HPDE6-E6E7 (cell line): ENCODE measurements around the gene CDK10.

Source experiments
- DNase-seq: peaks from one replicate; pipeline ENCODE4 v3.0.0; 2011; ENCODE audit warnings: missing footprints; ENCODE audit errors: extremely low spot score

CDK10 gene

DNA sequence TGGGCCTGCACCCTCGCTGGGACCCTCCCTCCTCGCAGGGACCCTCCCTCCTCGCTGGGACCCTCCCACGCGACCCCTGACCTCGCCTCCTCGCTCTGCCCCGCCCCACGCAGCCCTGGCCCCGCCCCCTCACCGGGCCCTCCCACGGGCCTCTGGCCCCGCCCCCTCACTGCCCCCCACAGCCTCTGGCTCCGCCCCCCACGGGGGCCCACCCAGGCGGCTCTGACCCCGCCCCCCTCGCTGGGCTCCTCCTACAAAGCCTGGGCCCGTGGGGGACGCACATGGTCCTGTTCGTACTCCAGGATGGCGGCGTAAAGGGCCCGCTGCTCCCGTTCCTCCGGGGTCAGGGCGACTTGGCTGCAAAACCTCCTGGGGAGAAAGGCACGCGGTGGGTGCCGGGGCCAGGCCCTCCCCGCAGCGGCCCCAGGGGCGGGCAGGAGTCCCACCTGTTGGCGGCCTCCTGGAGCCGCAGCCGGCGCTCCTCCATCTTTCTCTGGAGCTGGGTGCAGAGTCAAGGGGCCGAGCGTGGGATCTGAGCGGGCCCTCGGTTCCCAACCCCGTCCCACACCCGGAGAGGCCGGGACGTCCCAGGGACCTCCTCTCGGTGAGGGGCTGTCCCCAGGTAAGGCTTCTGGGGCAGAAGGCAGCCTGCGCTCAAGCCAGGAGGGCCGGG lies 25.2 kb downstream of the CDK10 start:
- peak; percentile 90 for DNase-seq

DNA sequence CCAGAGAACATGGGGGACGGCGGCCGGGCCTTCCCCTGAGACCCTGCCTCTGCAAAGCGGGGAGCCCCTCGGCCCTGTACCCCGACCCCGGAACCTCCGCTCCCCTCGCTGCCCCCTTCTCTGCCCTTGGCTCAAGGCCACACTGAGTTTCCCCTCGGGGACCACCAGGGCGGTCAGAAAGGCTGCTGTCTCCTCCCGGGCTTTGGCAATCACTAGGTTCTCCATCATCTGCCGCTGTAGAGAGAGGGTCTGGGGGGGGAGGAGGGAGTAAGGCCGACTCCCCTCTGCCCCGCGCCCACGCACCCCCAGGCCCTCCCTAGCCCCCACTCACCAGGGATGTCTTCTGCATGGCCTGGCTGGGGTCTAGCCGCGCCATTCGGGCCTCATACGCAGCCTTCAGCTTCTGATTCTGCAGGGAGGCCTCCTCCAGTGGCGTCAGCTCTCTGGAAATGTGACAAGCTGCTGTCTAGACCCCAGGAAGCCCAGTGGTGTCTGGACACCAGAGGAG lies 25.8 kb downstream of the CDK10 start:
- no peak for DNase-seq

DNA sequence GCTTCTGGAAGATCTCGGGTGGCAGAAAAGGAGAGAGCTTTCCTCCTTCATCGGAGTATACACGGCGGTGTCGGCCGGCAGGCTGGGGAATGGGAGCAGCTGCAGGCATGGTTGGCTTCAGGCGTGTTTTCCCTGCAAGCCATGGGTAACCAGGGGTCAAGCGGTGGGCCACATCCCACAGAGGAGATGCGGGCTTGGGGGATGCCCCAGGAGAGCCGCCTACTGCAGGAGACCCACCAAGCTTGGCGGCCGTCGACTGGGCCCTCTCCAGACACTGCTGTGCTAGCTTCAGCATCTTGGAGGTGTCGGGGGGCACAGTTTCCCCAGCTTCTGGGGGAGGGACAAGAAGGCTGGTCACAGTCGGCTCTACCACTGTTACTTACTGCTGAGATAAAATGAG lies 30.0 kb downstream of the CDK10 start:
- no peak for DNase-seq

DNA sequence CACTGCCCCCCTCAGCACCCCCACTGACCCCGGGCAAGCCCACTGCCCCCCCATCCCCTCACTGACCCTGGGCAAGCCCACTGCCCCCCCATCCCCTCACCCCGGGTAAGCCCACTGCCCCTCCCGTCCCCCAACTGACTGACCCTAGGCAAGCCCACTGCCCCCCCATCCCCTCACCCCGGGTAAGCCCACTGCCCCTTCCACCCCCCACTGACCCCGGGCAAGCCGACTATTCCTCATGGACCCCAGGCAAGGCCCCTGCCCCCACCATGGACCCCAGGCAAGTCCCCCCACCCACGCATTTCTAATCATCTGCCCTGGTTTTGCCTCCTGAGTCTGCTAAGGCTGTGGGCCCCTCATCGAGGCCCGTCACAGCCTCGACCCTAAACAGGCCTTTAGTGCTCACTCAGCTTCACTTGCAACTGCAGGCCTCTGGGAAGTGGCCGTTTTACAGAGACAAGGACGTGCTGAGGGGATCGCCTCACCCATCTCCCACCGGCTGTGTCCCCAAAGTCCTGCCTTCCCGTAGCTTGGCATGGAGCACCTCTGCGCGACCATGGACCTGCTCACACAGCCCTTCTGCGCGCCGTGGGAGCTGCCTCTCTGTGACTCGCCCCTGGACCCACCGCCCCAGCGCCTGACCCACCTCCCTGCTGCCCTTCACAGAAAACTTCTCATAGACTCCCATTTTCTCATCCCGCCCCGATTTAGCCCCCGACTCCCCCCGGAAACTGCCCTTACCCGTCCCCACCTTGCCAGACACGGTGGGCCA lies 30.6 kb downstream of the CDK10 start:
- DNase-seq: no peak

GRCh38 chr16:89717688-89718505 lies 31.4 kb downstream of the CDK10 start:
- no peak for DNase-seq

- no peak for DNase-seq
Measured at GRCh38 chr16:89720551-89720812, 34.0 kb downstream of the CDK10 start.

DNA sequence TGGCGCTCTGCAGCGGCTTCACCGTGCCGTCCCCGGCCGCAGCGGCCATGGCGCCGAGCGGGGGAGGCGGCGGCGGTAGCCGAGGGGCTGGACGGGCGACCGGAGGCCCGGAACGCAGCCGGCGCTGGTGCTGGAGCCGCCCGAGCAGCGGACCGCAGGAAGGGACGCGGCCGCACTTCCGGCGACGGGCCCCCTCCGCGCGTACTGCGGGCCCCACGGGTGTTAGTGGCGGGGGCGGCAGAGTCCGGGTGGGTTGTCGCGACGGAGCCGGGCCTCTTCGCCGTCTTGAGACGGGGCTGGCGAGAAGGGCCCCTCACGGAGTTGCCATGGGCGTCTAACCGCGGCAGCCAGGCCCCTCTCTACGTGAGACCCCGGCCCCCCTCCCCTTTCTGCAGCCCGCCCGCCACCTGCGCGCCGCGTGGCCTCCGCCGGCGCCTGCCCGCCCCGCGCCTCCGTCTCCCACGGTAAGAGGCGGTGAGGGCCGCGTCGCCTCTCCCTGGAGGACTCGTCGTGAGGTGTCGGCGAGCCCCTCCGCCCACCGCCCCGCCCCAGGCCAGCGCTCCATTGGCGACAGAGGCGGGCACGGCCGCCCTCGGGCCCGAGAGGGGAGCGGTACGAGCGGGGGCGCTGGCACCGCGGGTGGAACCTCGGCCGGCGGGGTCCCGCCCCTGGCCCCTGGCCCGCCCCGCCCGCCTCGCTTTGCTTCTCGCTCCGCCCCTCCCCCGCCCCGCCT lies 34.5 kb downstream of the CDK10 start, which contains the start of the genes VPS9D1 and ZNF276:
Gene VPS9D1, minus strand, starts transcription at position 86 of the 733 bp plus-strand sequence. Its CDS starts 37 bp downstream, at position 49.
Gene ZNF276, plus strand, starts transcription at position 725 of the 733 bp plus-strand sequence. CDS start 104 bp downstream, outside the sequence.
- DNase-seq: peak; percentile 71

GRCh38 chr16:89721546-89722391 lies 35.3 kb downstream of the CDK10 start:
- DNase-seq: no peak

DNA sequence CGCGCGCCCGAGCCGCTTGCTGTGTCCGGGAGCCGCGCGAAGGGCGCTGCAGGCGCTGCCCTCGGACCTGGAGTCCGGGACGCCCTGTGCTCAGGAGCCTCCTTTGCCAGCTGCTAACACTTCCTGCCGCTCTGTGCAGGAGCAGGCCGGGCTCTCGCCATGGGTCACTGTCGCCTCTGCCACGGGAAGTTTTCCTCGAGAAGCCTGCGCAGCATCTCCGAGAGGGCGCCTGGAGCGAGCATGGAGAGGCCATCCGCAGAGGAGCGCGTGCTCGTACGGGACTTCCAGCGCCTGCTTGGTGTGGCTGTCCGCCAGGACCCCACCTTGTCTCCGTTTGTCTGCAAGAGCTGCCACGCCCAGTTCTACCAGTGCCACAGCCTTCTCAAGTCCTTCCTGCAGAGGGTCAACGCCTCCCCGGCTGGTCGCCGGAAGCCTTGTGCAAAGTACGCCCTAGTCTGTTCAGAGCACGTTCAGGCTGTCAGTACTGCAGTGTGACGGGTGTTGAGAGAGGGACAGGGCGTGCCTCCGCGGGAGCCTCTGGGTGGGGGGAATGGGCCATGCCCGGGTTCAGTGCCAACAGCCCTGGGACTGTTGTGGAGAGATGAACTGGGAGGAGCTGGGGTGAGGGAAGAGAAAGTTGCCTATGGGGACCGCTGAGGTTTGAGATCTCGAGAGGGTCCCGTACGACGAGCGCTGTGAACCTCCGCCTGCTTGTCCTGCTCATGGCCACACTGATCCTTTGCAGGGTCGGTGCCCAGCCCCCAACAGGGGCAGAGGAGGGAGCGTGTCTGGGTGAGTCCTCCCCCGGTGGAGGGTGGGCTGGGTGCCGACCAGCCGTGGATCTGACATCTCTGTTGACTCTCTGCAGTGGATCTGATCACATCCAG lies 36.1 kb downstream of the CDK10 start:
- no peak for DNase-seq

GRCh38 chr16:89723279-89724250 lies 37.1 kb downstream of the CDK10 start:
- no peak for DNase-seq

- DNase-seq: no peak
Measured at GRCh38 chr16:89727406-89728120, 41.1 kb downstream of the CDK10 start.

DNA sequence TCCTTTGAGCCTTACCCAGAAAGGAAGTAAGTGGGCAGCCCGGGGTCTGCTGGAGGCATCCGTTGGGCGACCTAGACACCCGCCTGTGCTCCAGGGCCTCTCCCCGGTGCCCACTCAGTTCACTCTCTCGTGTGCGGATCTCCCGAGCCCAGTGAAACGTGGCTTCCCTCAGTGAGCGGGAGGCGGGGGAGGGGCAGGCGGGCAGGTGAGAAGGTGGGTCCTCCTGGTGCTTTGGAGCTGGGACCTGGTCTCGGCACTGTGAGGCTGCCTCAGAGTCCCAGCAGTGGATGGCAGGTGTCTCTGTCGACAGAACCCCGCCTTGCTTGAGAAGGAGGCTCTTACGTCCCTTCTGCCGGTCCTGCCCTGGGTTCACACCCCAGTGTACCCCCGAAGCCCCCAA lies 42.8 kb downstream of the CDK10 start:
- no peak for DNase-seq

DNA sequence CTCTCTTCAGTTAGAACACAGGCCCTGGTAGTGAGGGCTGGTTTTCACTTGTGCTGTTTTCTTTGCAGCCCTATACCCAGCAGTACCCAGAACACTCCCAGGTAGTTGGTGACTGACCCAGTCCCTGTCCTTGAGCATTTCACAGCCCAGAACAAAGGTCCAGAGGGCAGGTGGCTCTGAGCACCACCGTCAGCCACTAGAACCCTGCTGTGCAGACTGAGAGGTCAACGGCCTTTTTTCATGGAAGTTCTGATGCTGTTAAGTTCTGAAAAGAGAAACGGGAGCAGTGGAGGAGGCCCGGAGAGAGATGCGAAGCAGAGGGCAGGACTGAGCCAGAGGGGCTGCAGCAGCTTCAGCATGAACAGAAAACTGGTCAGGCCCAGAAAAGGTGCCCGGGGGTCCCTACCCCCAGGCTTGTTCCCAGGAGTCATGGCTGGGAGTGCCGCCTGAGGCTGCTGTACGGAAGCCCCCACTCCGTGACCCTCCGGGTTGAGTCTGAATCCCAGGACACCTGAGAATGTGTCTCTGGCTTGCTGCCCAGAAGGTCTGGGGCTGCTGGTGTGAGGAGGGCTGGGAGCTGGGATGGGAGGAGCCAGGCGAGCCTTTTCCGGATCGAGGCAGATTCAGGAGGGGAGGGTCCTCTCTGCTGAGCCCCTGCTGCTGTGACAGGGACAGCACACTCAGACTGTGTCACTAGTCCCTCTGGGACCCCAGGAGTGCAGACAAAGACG lies 43.5 kb downstream of the CDK10 start:
- DNase-seq: no peak

GRCh38 chr16:89730610-89731234 lies 44.2 kb downstream of the CDK10 start:
- DNase-seq: no peak

- DNase-seq: no peak
Measured at GRCh38 chr16:89732142-89732917, 45.8 kb downstream of the CDK10 start.

- no peak for DNase-seq
Measured at GRCh38 chr16:89732918-89733242, 46.4 kb downstream of the CDK10 start.
